ENCODE measurements around the gene LRTM2.

LRTM2 gene

GRCh38 chr12:1808036-1808797, 12.1 kb upstream of the LRTM2 start:
- ATAC-seq (ENCODE audit: low read depth) (no peak), DNase-seq (ENCODE audit: low spot score) (peak; percentile 62)
- Histone ChIP-seq H3K4me3 (ENCODE audit: severe bottlenecking) (no peak overlapping the region), H3K4me1 (ENCODE audit: insufficient read depth, poor library complexity, severe bottlenecking) (no peaks in the 10 kb centered on the region), H3K27me3 (ENCODE audit: insufficient read depth, poor library complexity, severe bottlenecking) (no peaks in the 10 kb centered on the region), H3K9me3 (ENCODE audit: severe bottlenecking) (no peaks in the 10 kb centered on the region), H3K36me3 (ENCODE audit: low read depth) (no peaks in the 10 kb centered on the region), H3K27ac (ENCODE audit: poor library complexity, severe bottlenecking) (no peak overlapping the region)
- TF ChIP-seq CTCF (IDR thresholded peaks at IDR 0.05; ENCODE audit: poor library complexity, severe bottlenecking) = no peak

GRCh38 chr12:1808798-1809480, 11.4 kb upstream of the LRTM2 start:
- TF ChIP-seq CTCF (IDR thresholded peaks at IDR 0.05; ENCODE audit: poor library complexity, severe bottlenecking) = no peak
- no peak overlapping the region for H3K27ac ChIP-seq (ENCODE audit: poor library complexity, severe bottlenecking)
- DNase-seq (ENCODE audit: low spot score) = peak; percentile 66
- H3K9me3 ChIP-seq (ENCODE audit: severe bottlenecking) = no peaks in the 10 kb centered on the region
- H3K27me3 ChIP-seq (ENCODE audit: insufficient read depth, poor library complexity, severe bottlenecking) = no peaks in the 10 kb centered on the region
- no peaks in the 10 kb centered on the region for H3K4me1 ChIP-seq (ENCODE audit: insufficient read depth, poor library complexity, severe bottlenecking)
- no peak overlapping the region for H3K4me3 ChIP-seq (ENCODE audit: severe bottlenecking)
- no peaks in the 10 kb centered on the region for H3K36me3 ChIP-seq (ENCODE audit: low read depth)
- ATAC-seq (ENCODE audit: low read depth) = no peak

GRCh38 chr12:1809591-1810190, 10.7 kb upstream of the LRTM2 start:
- Histone ChIP-seq H3K4me3 (ENCODE audit: severe bottlenecking) (no peak overlapping the region), H3K4me1 (ENCODE audit: insufficient read depth, poor library complexity, severe bottlenecking) (no peaks in the 10 kb centered on the region), H3K9me3 (ENCODE audit: severe bottlenecking) (no peaks in the 10 kb centered on the region), H3K27ac (ENCODE audit: poor library complexity, severe bottlenecking) (no peak overlapping the region), H3K36me3 (ENCODE audit: low read depth) (no peaks in the 10 kb centered on the region), H3K27me3 (ENCODE audit: insufficient read depth, poor library complexity, severe bottlenecking) (peaks cover 5% of the 10 kb centered on the region)
- TF ChIP-seq CTCF (IDR thresholded peaks at IDR 0.05; ENCODE audit: poor library complexity, severe bottlenecking) = no peak
- DNase-seq (ENCODE audit: low spot score) (peak; percentile 71), ATAC-seq (ENCODE audit: low read depth) (no peak)

GRCh38 chr12:1810201-1810930, 10.0 kb upstream of the LRTM2 start:
- Histone ChIP-seq H3K36me3 (ENCODE audit: low read depth) (no peaks in the 10 kb centered on the region), H3K27ac (ENCODE audit: poor library complexity, severe bottlenecking) (no peak overlapping the region), H3K4me1 (ENCODE audit: insufficient read depth, poor library complexity, severe bottlenecking) (no peaks in the 10 kb centered on the region), H3K27me3 (ENCODE audit: insufficient read depth, poor library complexity, severe bottlenecking) (peaks cover 11% of the 10 kb centered on the region), H3K4me3 (ENCODE audit: severe bottlenecking) (no peak overlapping the region), H3K9me3 (ENCODE audit: severe bottlenecking) (no peaks in the 10 kb centered on the region)
- ATAC-seq (ENCODE audit: low read depth) (no peak; the same call in 2 of the 3 replicates), DNase-seq (ENCODE audit: low spot score) (no peak)
- no peak for TF ChIP-seq CTCF (IDR thresholded peaks at IDR 0.05; ENCODE audit: poor library complexity, severe bottlenecking)

Measured in RWPE2 (cell line).